Tongue (tissue), 2 donors: ENCODE data around the gene RBM44. TPM values are rescaled to one million over a fixed set of nuclear protein-coding genes. Genes with fewer than 3 reads are reported as not detected.
"Not testable (repeated sequence)": the region's sequence is repeated elsewhere in the genome, so short reads cannot be mapped to it uniquely, and the experiment has no call there.

Source experiments
- DNase-seq: peaks from one replicate; pipeline ENCODE4 v3.0.0-alpha.2; 2015
- total RNA-seq: library from RNA; depleted of rRNA; stranded (reverse); fragments of >200 nt; gene quantifications from one replicate; pipeline ENCODE4 v1.2.3, GENCODE V29; 2014

Gene RBM44
- total RNA-seq, 1 donor from 2014 or later = 4.0 TPM

DNA sequence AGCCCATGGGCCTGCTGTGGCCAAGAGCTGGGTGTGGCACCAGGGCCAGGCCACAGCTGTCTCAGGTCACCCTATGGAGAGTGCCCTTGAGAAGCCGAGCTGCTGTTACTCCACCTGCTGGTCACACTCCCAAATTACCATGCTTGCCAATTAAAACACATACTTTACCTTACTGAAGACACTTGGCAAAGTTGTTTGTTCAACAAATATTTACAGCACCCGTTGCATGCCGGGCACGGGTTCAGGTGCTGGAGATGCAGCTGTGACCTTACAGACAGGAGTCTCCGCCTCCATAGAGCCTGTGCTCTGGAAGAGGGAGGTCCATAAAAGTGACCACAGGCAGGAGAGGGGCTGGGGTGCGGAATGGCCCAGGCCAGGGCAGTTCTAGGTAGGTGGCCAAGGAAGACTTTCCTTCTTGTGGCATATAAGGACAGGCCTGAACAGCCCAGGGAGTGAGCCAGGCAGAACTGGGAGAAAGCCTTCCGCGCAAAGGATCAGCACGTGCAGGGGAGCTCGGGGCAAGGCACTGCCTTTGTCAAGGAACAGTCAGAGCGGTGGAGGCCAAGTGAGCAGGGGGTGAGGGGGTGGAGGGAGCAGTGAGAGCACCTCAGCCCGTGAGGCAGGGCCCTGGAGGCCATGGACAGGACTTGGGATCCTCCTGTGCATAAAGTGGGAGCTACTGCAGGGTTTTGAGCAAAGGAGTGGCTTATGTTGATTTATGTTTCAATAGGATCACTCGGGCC lies 23.6 kb upstream of the RBM44 start:
- DNase-seq = peak; percentile 61

DNA sequence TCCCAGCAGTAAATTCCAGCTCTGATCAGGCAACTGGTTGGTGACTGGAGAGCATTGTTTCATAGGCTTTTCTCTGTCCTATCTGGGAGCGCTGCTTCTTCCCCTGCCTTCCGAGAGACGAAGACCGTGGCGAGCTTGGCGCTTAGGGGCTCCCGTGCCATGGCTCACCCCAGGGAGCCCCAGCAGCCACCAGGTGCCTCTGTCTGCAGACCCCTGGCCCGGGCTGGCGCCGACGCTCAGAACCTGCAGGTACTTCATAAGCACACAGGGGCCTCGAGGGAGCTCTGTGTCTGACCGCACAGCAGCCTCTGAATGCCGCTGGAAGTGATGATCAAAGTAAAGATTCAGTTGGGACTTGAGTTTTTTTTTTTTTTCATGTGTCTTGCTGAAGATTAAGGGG lies 19.1 kb upstream of the RBM44 start:
- DNase-seq = no peak

DNA sequence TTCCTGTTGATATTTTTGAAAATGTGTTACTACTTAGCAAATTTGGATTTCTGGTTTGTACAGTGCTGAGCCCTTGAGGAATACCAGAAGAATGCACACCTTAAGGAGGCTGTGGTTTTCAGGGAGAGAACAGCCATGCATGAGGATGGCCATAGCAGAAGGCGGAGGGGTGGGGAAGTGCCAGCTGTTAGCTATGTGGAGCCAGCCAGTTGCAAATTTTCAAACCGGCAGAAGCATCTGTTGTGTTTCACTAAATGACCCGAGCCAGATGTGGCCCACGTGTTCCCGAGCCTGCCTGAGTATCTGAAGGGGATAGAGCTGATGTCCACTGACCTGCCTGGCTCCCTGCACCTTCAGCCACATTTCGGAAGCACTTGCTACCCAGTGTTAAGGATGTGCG lies 16.4 kb upstream of the RBM44 start:
- DNase-seq = peak; percentile 81

DNA sequence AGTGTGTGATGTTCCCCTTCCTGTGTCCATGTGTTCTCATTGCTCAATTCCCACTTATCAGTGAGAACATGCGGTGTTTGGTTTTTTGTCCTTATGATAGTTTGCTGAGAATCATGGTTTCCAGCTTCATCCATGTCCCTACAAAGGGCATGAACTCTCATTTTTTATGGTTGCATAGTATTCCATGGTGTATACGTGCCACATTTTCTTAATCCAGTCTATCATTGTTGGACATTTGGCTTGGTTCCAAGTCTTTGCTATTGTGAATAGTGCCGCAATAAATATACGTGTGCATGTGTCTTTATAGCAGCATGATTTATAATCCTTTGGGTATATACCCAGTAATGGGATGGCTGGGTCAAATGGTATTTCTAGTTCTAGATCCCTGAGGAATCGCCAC lies 14.9 kb upstream of the RBM44 start:
- not testable (repeated sequence) for DNase-seq

DNA sequence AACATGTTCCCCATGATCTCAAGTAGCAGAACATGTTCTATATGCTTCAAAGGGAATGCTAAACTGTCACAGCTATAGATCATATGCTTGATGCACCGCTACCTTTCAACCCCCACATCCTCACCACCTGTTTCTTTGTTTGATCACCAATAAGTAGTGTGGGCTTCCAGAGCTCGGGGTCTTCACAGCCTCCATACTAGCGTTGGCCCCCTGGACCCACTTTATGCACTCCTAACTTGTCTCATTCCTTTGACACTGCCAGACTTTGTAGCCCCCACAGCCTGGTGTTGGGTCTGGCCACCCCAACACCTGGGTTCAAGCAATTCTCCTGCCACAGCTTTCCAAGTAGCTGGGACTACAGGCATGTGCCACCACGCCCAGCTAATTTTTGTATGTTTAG lies 11.6 kb upstream of the RBM44 start:
- DNase-seq = no peak

DNA sequence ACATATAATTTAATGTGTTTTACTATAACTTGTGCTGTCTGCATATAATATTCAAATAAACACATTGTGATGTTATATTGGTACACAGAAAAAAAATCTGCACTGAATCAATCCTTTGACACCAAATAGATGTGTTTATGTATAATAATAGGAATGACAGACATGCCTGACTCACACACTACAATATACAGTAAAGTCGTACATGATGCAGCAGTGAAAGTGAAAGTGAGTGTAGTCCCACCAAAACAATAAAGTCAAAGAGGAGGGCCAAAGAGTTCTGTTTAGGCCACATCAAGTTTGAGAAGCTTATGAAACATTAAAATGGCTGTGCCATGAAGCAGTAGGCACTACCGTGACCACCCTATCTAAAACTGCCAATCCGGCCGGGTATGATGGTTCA lies 8.2 kb upstream of the RBM44 start:
- DNase-seq = no peak

DNA sequence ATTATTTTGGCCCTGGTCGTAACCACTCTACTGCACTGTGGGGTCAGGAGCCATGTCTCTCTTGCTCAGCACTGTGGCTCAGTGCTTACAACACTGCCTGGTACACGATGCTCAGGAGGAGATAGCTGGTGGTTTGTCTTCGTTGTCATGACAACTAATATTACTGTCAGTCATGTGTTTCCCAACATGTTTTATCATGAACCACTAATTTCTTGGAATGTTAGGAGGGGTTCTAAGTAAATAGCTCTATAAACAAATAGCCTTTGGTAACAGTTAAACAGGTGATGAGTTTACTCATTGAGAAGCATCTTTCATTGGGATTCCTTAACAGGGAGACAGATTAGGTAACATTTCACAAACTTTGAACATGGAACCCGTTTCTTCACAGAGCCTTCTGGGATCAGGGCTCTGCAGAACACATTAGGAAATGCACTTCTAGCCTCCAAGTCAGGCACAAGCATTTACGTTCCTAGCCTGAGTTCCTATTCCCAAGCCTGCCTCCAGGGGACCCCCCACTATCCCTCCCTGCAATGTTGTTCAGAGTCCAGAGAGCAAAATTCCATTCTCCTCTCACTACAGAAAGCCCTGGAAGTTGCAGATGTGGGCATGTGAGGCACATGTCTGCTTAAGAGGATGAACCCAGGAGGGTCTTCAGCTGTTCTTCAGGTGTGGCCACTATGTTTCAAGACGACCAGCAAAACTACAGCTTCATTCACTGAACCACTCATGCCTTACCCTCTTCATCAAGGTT lies 6.4 kb upstream of the RBM44 start:
- no peak for DNase-seq

DNA sequence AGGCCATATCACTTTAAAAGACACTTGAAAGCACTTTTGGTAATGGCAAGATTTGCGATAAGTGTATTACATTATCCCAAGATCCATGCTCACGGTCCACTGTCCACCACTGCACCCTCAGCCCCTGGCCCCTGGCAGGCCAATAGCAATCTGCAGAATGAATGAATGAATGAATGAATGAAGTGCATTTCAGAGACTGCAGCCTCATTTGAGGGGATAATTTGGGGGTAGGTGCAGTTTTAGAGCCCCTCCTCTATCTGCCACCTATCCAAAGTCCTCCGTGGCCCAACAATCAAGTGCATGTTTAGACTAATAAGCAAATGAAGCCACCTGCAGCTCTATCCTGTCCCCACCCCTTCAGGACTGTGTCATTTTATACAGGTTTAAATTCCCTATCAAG lies 1.3 kb upstream of the RBM44 start:
- DNase-seq = no peak

DNA sequence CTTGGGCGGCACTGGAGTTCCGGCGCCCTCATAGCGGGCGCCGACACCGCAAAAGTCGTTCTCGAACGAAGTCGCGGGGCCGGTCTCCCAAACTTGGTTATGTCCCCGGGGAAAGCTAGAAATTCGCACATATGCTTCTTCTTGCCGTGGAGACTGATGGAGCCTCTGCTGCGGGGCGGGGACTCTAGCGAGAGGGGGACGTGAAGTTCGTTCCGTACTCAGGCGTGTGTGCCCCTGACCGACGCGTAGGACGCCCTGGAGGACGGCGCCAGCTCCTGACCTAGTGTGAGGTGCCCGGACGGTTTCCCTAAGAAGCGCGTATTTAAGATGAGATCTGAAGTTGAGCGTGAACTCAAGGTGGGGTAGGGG lies 465 bp downstream of the RBM44 start:
- no peak for DNase-seq

DNA sequence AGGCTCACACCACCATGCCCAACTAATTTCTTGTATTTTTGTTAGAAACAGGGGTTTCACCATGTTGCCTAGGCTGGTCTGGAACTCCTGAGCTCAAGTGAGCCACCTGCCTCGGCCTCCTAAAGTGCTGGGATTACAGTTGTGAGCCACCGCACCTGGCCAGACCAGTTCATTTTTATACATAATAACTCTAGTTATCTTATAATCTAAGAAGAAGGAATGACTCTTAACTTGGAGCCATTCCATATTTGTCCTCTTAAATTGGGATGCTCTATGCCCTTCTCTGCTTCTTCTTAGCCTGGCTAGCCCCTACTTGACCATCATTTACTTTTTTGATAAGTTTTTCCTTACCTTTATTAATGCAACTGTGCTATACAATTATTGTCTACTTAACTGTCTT lies 2.9 kb downstream of the RBM44 start:
- no peak for DNase-seq

DNA sequence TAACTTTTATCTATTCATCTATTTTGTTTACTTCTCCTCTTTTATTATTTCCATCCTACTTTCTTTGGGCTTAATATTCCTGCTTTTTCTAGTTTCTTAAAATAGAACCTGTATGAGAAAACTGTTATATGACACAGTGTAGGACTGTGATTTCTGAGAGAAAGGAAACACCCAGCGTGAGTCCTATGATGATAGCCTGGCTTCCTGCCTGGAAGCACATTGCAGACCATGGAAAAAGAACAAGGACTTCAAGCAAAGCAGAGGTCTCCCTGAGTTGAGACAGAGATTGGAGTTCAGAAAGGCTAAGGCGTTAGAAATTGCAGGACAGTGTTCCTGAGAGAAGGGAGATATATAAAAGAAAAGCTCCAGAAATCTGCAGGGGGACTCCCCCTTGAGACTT lies 7.8 kb downstream of the RBM44 start:
- no peak for DNase-seq

DNA sequence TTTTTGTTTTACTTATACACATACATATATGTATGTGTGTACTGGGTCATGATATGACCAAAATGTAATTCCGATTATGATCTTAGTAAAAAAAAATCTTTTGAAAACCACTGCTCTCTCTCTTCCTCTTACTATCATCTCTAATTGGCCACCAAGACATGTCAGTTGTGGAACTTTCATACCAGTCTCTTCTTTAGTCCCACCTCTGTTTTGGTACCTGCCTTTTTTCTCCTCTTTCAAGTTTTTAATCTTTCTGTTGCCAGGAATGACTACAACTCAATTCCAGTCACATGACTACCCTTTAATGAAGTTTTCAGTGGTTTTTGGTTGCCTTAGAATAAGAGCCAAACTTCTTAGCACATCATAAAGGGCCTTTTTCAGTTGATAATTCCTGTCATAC lies 17.1 kb downstream of the RBM44 start:
- no peak for DNase-seq

DNA sequence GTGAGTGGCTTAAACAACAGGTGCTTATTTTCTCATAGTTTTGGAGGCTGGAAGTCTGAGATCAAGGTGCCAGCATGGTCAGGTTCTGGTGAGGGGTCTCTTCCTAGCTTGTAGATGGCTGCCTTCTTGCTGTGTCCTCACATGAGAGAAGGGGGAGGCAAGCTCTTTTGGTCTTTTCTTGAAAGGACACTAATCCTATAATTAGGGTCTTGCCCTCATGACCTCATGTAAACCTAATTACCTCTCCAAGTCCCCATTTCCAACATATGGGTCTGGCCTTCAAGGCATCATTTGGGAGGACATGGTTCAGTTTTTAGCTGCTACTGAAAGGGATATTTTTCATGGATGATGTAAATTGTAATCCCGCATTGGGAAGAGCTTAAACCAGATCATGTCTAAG lies 18.0 kb downstream of the RBM44 start:
- no peak for DNase-seq

DNA sequence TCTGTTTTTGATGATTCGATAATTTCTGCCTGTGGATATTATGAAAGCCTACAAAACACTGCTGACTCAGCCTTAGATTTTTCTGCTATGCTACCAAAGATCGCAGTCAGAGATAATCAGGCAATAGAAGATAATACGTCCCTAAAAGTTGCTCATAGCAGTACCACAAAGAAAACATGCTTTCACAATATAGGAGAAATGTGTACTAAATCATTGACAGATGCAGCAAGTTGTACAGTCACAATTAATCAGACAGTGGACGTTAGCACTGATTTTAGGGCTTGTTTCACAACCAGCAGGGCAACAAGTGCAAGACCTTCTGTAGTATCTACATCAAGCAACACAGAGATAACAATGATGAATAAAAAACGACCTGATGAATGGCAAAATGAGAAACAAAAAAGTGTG lies 19.5 kb downstream of the RBM44 start:
- no peak for DNase-seq

DNA sequence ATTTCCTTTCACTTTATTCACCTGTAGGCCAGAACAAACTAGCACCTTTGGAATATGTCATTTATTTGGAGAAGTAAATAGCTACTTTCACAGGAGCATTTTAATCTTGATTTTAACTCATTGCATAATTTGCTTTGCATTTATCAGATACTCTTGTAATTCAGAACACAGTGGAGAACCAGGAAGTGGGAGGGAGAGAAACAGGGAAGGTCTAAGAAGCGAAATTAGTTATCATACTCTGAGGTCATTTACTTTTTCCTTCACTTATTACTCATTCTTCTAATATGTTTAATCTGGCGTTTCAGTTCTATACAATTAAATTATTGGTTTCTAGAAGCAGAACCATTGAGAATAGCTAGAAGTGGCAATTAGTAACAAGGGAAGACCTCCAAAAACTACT lies 20.7 kb downstream of the RBM44 start:
- no peak for DNase-seq

DNA sequence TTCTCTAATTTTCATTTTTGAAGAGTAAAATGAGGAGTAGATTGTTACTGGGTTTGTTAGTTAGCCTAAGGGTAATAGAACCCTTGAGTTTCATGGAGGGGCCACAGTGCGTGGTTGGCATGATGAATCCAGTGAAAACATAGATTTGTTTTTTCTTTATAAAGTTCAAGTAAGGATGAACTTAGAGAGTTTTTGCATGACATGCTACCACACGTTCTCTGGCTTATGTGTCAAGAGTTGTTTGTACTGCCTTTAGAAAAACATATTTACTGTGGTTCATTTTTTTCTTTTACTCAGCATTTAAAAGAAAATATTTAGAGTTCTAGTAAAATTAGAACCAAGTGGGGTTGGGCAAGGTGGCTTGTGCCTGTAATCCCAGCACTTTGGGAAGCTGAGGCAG lies 21.8 kb downstream of the RBM44 start:
- peak; percentile 5 for DNase-seq

DNA sequence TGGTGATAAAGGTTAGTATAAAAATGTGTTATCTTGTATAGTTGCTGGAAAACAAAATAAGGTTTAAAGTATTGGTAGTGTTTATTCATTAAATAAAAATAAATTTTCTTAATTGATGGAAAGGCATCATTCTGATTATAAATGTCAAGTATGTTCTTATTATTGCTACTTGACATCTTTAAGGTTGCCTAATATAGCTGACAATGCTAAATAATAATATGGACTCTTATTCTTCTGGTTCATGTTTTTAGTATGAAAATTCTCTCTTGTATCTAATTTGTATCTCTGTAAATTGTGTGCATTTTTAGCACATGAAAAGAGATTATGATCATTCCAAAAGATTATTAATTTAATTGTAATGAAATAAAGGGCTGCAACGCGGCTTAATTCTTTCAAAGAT lies 25.0 kb downstream of the RBM44 start:
- DNase-seq = no peak

DNA sequence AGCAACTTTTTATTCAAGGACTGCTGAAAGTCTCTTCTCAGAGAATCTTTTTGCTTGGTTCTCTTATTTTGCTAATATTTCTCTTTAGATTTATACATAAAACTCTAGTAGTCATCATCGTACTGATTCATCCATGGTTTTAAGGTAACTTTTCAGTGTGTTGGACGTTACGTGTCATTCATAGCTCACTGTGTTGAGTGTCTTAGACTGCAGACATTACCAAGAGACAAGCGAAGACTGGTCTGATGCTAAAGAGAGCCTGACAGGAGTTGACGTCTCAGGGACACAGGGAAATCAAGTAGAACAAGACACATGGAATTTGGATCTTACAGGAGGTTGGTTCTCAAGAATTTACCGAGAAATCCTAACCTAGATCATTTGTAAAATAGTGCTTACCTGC lies 25.5 kb downstream of the RBM44 start:
- peak; percentile 2 for DNase-seq

DNA sequence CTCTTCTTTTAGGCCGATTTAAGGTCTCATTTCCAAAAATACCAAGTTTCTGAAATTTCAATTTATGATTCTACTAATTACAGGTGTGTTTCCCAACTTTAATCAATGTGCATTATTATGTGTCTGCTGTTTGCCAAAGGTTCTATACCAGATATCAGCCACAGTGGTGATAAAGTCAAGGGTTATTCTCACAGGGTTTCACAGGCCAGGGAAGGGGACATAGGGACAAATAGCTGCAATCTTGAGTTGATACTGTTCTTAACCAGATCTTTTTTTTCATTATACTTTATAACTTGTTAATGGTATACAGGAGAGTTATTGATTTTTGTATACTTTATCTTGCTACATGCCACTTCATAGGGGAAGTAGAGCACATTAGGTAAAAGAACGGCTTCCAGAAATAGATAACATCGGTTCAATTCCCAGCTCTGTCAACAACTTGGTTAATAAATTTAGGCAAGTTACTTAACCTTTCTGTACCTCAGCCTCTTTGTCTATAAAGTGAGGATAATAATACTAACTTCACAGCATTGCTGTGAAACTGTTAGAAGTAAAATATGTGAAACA lies 28.9 kb downstream of the RBM44 start:
- no peak for DNase-seq

DNA sequence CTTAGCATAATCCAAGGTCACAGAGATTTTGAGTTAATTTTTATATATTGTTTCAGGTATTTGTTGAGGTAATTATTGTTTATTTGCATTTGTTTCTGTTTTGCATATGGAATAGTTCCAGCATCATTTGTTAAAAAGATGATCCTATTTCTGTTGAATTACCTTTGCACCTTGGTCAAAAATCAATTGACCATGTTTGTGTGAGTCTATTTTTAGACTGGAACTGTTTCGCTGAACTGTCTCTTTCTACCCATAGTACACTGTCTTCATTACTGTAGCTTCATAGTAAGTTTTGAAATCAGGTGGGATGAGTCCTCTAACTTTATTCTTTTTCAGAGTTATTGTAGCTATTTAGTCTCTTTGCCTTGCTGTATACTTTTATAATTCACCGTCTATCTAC lies 31.9 kb downstream of the RBM44 start:
- no peak for DNase-seq

DNA sequence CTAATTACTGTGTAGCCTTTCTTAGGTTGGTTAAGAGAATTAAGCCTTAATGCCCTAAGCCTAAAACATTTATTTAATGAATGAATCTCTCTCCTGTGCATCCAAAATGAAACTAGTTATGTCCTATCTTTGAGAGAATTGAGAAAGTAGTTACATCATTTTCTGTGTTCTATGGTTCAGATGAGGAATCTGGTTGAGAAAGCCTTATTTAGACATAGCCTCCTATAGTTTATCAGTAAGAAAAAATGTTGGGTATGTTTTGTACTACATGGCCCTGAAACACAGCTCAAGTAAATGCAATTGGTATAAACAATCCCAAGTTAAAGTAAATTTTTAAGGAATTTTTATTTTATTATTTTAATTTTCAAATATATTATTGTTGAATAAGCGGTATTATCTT lies 35.0 kb downstream of the RBM44 start:
- DNase-seq = no peak

DNA sequence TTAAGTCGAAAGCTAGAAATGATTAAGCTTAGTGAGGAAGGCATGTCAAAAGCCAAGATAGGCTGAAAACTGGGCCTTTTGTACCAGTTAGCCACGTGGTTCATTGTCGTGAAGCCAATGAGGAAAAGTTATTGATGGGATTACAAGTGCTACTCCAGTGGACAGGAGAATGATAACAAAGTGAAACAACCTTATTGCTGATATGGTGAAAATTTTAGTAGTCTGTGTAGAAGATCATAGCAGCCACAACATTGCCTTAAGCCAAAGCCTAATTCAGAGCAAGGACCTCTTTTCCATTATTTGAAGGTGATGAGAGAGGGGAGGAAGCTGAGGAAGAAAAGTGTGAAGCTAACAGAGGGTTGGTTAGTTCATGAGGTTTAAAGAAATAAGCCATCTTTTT lies 36.8 kb downstream of the RBM44 start:
- no peak for DNase-seq

DNA sequence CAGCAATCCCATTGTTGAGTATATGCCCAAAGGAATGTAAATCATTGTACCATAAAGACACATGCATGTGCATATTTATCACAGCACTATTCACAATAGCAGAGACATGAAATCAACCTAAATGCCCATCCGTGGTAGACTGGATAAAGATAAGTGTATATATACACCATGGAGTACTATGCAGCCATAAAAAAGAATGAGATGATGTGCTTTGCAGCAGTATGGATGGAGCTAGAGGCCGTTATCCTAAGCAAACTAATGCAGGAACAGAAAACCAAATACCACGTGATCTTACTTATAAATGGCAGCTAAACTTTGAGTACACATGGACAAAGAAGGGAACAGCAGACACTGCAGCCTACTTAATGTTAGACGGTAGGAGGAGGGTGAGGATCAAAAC lies 42.5 kb downstream of the RBM44 start:
- DNase-seq = no peak

DNA sequence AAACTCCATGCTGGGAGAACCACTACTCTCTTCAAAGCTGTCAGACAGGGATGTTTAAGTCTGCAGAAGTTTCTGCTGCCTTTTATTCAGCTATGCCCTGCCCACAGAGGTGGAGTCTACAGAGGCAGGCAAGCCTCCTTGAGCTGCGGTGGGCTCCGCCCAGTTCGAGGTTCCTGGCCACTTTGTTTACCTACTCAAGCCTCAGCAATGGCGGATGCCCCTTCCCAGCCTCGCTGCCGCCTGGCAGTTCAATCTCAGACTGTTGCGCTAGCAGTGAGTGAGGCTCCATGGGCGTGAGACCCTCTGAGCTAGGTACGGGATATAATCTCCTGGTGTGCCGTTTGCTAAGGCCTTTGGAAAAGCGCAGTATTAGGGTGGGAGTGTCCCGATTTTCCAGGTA lies 50.4 kb downstream of the RBM44 start:
- not testable (repeated sequence) for DNase-seq
